Mammary epithelial cell (primary cell): Measurements from ENCODE around the gene RPL39L.

ENCODE experiments used
- CTCF ChIP-seq, 2 donors: IDR thresholded peaks in 1 of 2; conservative IDR thresholded peaks in 1 of 2; 2 replicates each; pipeline ENCODE4 v1.5.1; 2011 to 2012; ENCODE audit warnings: inconsistent platforms in 2 of 2, low read length in 2 of 2, mild to moderate bottlenecking in 2 of 2, control low read depth in 1 of 2, low read depth in 1 of 2; ENCODE audit not compliant: insufficient read depth in 1 of 2; ENCODE audit errors: extremely low read depth in 1 of 2
- EZH2 ChIP-seq: IDR thresholded peaks from 2 replicates; pipeline ENCODE4 v1.6.1; 2012; ENCODE audit warnings: low read length, inconsistent platforms, borderline replicate concordance

- TF ChIP-seq CTCF (conservative IDR thresholded peaks at IDR 0.05 in 1 of 2, IDR thresholded peaks at IDR 0.05 in 1 of 2; ENCODE audit: extremely low read depth in 1 of 2, insufficient read depth in 1 of 2, low read depth in 1 of 2, low read length in 2 of 2) (no peak), EZH2 (no peak)
These were observed 46.0 kb downstream of the RPL39L start for GRCh38 chr3:187093320-187093719.
